ENCODE data around the gene CCDC69.

The CCDC69 gene

GRCh38 chr5:151159649-151160373 is 64.1 kb downstream of the CCDC69 start:
- no peak for TF ChIP-seq CTCF (conservative IDR thresholded peaks at IDR 0.05; ENCODE audit: control insufficient read depth, insufficient read depth, low read depth, low read length)
- DNase-seq (ENCODE audit: low read depth) = no peak
- H3K4me3 ChIP-seq (ENCODE audit: control insufficient read depth, low read depth, low read length) = no peak overlapping the region

- DNase-seq (ENCODE audit: low read depth) = no peak
- TF ChIP-seq CTCF (conservative IDR thresholded peaks at IDR 0.05; ENCODE audit: control insufficient read depth, insufficient read depth, low read depth, low read length) = no peak
- peak overlapping the region; percentile 88 for H3K4me3 ChIP-seq (ENCODE audit: control insufficient read depth, low read depth, low read length)
Observed at GRCh38 chr5:151158287-151158661, 65.6 kb downstream of the CCDC69 start.

DNA sequence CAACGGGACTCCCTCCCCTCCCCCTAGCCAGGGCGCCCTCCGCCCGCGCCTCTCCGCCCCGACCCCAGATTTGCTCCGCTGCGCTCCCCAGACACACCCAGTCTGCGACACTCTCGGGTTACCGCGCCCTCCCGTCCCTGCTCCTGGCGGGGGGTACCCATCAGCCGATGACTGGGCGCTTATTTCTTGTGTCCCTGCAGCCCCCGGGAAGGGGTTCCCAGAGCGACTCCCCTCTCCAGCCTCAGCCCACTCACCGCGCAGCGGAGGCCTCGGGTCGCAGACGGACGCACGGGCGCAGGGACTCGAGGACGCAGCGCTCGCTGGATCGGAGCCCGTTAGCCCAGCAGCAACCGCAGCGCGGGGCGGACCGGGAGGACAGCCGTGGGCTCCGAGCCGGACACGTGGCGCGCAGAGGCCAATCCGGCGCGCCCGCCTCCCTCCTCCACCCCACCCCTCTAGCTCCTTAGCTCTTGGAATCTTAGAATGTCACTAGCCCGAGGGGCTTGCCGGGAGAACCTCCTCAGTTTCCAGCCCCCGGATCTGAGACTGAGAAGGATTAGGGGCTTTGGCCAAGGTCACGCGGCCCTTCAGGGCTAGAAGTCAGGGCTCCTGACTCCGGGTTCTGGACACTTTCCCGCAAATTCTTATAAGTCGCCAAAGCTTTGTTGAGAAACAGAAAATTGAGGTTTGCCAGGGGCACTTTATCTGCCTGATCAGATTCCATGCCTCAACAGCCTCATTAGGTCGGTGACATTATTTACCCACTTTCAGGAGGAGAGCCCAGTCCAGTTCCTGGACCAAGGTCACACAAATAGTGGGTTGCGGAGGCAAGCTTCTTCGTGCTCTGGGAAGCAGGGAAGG is 66.2 kb downstream of the CCDC69 start, which contains the start of gene ANXA6:
Gene ANXA6 (minus strand): TSS at position 354 of the 861 bp plus-strand sequence. CDS start 9,878 bp downstream, outside the sequence.
- DNase-seq (ENCODE audit: low read depth) = peak; percentile 70
- TF ChIP-seq CTCF (conservative IDR thresholded peaks at IDR 0.05; ENCODE audit: control insufficient read depth, insufficient read depth, low read depth, low read length) = no peak
- H3K4me3 ChIP-seq (ENCODE audit: control insufficient read depth, low read depth, low read length) = peak within 1 kb of the TSS; percentile 88

DNA sequence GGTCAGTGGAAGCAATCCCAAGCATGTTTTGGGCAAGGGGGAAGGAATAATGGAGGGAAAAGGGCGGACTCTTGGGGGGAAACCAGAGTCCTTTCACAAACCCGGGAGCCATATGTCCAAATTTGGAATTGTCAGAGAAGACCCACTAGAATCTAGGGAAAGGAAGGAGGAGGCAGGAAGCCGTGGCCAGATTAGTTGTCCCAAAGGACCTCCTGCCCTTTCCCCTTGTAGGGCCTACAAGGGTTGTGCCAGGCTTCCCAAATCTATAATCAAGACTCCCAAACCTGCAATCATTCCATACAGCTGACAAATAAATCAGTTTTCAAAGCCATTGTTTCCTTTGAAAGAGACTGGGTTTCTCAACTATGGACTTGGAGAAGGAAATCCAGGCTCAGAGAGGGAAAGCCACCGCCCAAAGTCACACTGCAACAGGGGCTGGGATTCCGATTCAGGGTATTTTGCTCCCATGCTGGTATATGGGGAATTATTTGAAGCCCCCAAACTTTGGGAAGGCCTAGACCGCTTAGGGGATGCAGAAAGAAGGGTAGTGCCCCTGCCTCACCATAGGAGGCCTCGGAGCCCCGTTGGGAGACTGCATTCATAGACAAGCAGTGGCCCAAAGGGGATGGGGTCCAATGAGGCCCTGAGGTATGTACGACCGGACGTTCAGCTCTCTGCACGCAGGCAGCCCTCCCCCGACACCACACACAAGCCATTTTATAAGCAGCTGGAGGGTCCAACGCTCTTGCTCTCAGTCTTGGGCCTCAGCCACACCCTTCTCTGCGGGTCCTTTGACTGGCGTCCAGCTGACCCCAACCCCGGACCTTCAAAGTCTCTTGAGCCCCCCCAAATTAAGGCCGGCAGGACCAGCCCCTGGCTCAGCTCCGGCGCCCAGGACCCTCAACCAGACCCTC is 67.1 kb downstream of the CCDC69 start:
- no peak for TF ChIP-seq CTCF (conservative IDR thresholded peaks at IDR 0.05; ENCODE audit: control insufficient read depth, insufficient read depth, low read depth, low read length)
- peak; percentile 27 for DNase-seq (ENCODE audit: low read depth)
- peak overlapping the region; percentile 88 for H3K4me3 ChIP-seq (ENCODE audit: control insufficient read depth, low read depth, low read length)

DNA sequence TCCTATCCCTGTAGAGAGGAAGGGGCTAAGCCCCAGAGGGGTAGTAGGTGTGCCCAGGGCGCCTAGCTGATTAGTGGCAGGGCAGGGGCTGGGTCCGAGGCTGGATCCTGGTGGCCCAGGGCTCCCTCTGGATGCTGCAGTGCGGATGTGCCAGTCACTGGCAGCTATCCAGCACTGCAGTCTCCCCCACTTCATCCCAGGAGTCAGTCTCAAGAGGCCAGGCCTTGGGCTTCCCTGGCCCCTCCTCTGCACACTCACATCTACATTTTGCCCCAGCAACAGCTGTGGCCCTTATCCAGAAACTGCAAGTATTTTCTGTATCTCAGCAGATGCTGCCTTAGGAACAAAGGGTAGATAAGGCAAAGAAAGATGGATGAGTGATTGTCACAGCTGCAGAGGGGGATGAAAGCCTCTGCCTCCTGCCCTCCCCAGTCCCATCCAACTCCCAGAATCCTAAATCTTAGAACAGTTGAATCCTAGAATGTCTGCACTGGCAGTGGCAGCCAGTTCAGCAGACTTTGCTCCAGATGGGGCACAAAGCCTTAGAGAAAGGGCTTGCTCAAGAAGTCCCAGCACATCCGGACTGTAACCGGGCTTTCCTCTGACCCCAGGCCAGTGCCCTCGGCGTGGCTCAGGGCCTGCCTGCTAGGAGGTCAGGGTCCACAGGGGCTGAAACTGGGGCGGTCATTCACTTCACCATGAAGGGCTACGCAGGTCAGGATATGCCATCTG is 68.0 kb downstream of the CCDC69 start:
- no peak for TF ChIP-seq CTCF (conservative IDR thresholded peaks at IDR 0.05; ENCODE audit: control insufficient read depth, insufficient read depth, low read depth, low read length)
- peak; percentile 63 for DNase-seq (ENCODE audit: low read depth)
- H3K4me3 ChIP-seq (ENCODE audit: control insufficient read depth, low read depth, low read length) = peak overlapping the region; percentile 88

Measured in fibroblast of mammary gland (primary cell).